ENCODE data around the gene MUL1. TPM values are rescaled to one million over a fixed set of nuclear protein-coding genes. Genes with fewer than 3 reads are reported as not detected.
A peak's percentile ranks its signal among the peaks of the same experiment; 100 is the strongest.

MUL1 gene
- total RNA-seq, 5 donors from 2014 or later (not counting 1 experiment from before 2014, with no cell fraction given) = 18.0 to 21.4 (median 20.8) TPM

DNA sequence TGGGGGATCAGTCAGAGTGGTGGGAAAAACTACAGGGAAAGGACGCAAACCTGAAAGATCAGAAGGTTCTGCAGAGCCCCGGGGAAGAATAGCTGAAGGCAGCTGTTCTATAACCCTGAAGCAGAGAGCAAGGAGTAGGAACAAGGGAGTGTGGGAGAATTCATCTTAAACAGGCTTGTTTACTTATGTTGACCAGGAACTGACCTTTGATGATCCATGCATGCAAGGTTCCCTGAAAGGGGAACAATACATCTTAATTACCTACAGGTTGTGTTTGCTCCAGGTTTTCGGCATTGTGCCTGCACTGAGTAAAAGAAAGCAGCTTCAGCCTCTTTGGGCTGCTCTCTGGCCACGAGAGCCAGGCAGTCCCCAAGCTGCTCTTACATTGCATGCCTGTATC is 25.7 kb upstream of the MUL1 start:
- Histone ChIP-seq H3K9me3 (no peaks in the 10 kb centered on the region), H3K4me1 (ENCODE audit: control insufficient read depth in 1 of 2, extremely low read depth in 1 of 2, insufficient read depth in 2 of 2, low read length in 2 of 2) (no peaks in the 10 kb centered on the region), H3K27ac (ENCODE audit: low read length) (no peak overlapping the region), H3K4me3 (ENCODE audit: control insufficient read depth in 1 of 2, extremely low read depth in 1 of 2, low read length in 1 of 2) (no peak overlapping the region), H3K36me3 (ENCODE audit: control insufficient read depth in 2 of 2, extremely low read depth in 1 of 2, insufficient read depth in 1 of 2, low read length in 1 of 2) (no peaks in the 10 kb centered on the region), H3K27me3 (replicated peaks in 1 of 2; ENCODE audit: control insufficient read depth in 2 of 2, extremely low read depth in 1 of 2, insufficient read depth in 2 of 2, low read length in 1 of 2) (peaks cover 5 to 45% of the 10 kb centered on the region in 2 experiments)
- H3K27me3 Mint-ChIP-seq = peaks cover 60 to 62% of the 10 kb centered on the region in 2 donors
- no peaks in the 10 kb centered on the region for H3K4me1 Mint-ChIP-seq
- ChIA-PET POLR2A (no interaction called here), CTCF (no interaction called here)
- no peak overlapping the region for H3K27ac Mint-ChIP-seq
- H3K36me3 Mint-ChIP-seq = no peaks in the 10 kb centered on the region
- WGBS (ENCODE audit: insufficient coverage) = 70% methylated on average over 4 of the region's 4 CpGs
- H3K4me3 Mint-ChIP-seq = no peak overlapping the region
- no peaks in the 10 kb centered on the region for H3K9me3 Mint-ChIP-seq
- no peak for ATAC-seq (replicated peaks in 1 of 4)
- DNase-seq = no peak

DNA sequence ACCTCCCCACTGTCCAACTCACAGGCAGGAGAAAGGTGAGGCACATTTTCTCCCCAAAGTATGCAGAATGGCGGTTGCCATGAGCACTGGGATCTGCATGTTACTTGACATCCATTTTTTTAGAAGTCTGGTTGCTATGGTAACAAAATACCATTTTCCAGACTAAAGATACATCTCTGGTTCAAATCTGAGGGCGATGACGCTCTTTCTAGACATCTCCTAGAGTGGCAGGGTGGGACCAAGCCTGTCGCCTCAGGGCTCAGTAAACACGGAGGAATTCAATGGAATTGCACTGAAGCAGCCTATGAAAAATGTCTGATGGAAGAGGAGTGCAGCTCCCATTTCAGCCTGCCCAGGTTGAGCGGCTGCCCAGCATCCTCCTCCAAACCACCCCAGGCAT is 22.9 kb upstream of the MUL1 start:
- ATAC-seq (replicated peaks in 1 of 4) (no peak), DNase-seq (no peak)
- peaks cover 3 to 40% of the 10 kb centered on the region in 2 experiments for H3K27me3 ChIP-seq (replicated peaks in 1 of 2; ENCODE audit: control insufficient read depth in 2 of 2, extremely low read depth in 1 of 2, insufficient read depth in 2 of 2, low read length in 1 of 2)
- 100% methylated on average over 1 of the region's 6 CpGs for WGBS (ENCODE audit: insufficient coverage)
- ChIA-PET POLR2A (no interaction called here), CTCF (no interaction called here)
- no peaks in the 10 kb centered on the region for H3K36me3 ChIP-seq (ENCODE audit: control insufficient read depth in 2 of 2, extremely low read depth in 1 of 2, insufficient read depth in 1 of 2, low read length in 1 of 2)
- H3K4me3 Mint-ChIP-seq = no peak overlapping the region
- H3K4me1 Mint-ChIP-seq = no peaks in the 10 kb centered on the region
- H3K27ac Mint-ChIP-seq = no peak overlapping the region
- no peaks in the 10 kb centered on the region for H3K4me1 ChIP-seq (ENCODE audit: control insufficient read depth in 1 of 2, extremely low read depth in 1 of 2, insufficient read depth in 2 of 2, low read length in 2 of 2)
- H3K4me3 ChIP-seq (ENCODE audit: control insufficient read depth in 1 of 2, extremely low read depth in 1 of 2, low read length in 1 of 2) = no peak overlapping the region
- peaks cover 65 to 68% of the 10 kb centered on the region in 2 donors for H3K27me3 Mint-ChIP-seq
- no peaks in the 10 kb centered on the region for H3K9me3 ChIP-seq
- no peaks in the 10 kb centered on the region for H3K9me3 Mint-ChIP-seq
- H3K36me3 Mint-ChIP-seq = no peaks in the 10 kb centered on the region
- H3K27ac ChIP-seq (ENCODE audit: low read length) = no peak overlapping the region

DNA sequence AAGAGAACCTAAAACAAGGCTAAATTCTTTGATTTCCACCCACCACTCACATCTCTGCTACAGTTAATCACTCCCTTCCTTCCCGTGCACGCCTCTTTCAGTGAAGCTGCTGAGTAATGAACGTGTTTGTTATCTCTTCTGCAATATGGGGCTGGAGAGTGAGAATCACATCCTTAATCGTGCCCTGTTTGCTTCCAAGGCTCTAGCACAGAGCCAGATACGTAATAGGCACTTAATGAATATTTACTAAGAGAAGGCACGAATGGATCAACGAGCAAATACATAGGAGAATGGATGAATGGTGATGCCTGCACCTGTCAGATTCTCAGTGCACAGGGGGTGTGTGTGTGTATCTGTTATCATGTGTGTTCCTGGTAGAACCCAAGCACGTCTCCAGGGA is 22.4 kb upstream of the MUL1 start:
- H3K4me3 Mint-ChIP-seq = no peak overlapping the region
- H3K4me3 ChIP-seq (ENCODE audit: control insufficient read depth in 1 of 2, extremely low read depth in 1 of 2, low read length in 1 of 2) = no peak overlapping the region
- no peaks in the 10 kb centered on the region for H3K36me3 Mint-ChIP-seq
- no peak for ATAC-seq (replicated peaks in 1 of 4)
- H3K36me3 ChIP-seq (ENCODE audit: control insufficient read depth in 2 of 2, extremely low read depth in 1 of 2, insufficient read depth in 1 of 2, low read length in 1 of 2) = no peaks in the 10 kb centered on the region
- H3K27me3 Mint-ChIP-seq = peaks cover 59 to 63% of the 10 kb centered on the region in 2 donors
- ChIA-PET CTCF (no interaction called here), POLR2A (no interaction called here)
- WGBS (ENCODE audit: insufficient coverage) = 0% methylated on average over 2 of the region's 8 CpGs
- no peaks in the 10 kb centered on the region for H3K9me3 ChIP-seq
- DNase-seq = no peak
- no peaks in the 10 kb centered on the region for H3K9me3 Mint-ChIP-seq
- H3K4me1 Mint-ChIP-seq = no peaks in the 10 kb centered on the region
- H3K27ac Mint-ChIP-seq = no peak overlapping the region
- no peaks in the 10 kb centered on the region for H3K4me1 ChIP-seq (ENCODE audit: control insufficient read depth in 1 of 2, extremely low read depth in 1 of 2, insufficient read depth in 2 of 2, low read length in 2 of 2)
- no peak overlapping the region for H3K27ac ChIP-seq (ENCODE audit: low read length)
- peaks cover 3 to 35% of the 10 kb centered on the region in 2 experiments for H3K27me3 ChIP-seq (replicated peaks in 1 of 2; ENCODE audit: control insufficient read depth in 2 of 2, extremely low read depth in 1 of 2, insufficient read depth in 2 of 2, low read length in 1 of 2)

DNA sequence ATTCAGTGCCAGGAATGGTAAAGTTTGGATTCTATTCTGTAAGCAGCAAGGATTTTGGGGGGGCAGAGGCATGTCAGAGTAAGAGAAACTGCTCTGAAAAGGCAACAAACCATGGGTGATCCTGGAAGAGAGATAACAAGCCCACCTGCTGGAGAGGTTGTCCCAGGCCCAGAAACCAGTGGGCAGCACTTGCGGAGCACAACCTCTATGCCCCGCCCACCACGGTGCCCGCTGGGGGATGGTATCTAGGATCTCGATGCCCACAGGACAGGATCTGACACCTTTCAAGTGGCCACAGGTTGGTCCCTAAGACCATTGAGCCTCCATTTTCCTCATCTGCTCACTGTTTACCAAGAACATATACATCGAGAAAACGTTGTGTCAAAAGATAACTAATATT is 20.3 kb upstream of the MUL1 start:
- Histone ChIP-seq H3K4me1 (ENCODE audit: control insufficient read depth in 1 of 2, extremely low read depth in 1 of 2, insufficient read depth in 2 of 2, low read length in 2 of 2) (no peaks in the 10 kb centered on the region), H3K4me3 (ENCODE audit: control insufficient read depth in 1 of 2, extremely low read depth in 1 of 2, low read length in 1 of 2) (no peak overlapping the region), H3K36me3 (ENCODE audit: control insufficient read depth in 2 of 2, extremely low read depth in 1 of 2, insufficient read depth in 1 of 2, low read length in 1 of 2) (no peaks in the 10 kb centered on the region), H3K27ac (ENCODE audit: low read length) (no peak overlapping the region), H3K27me3 (replicated peaks in 1 of 2; ENCODE audit: control insufficient read depth in 2 of 2, extremely low read depth in 1 of 2, insufficient read depth in 2 of 2, low read length in 1 of 2) (peaks cover 5 to 22% of the 10 kb centered on the region in 2 experiments), H3K9me3 (no peaks in the 10 kb centered on the region)
- Mint-ChIP-seq H3K27ac (no peak overlapping the region), H3K36me3 (no peaks in the 10 kb centered on the region), H3K4me1 (no peaks in the 10 kb centered on the region), H3K27me3 (peaks cover 45 to 51% of the 10 kb centered on the region in 2 donors), H3K4me3 (no peak overlapping the region), H3K9me3 (no peaks in the 10 kb centered on the region)
- DNase-seq (no peak), ATAC-seq (replicated peaks in 1 of 4) (no peak)
- ChIA-PET POLR2A (no interaction called here), CTCF (interaction anchor here in 1 of 2 donors (0.7 kb wide), 1 partner anchor 24 kb away, joined by 3 read pairs; the partner anchor contains the start of gene FAM43B)
- WGBS (ENCODE audit: insufficient coverage) = 79% methylated on average over 6 of the region's 7 CpGs

- Mint-ChIP-seq H3K36me3 (no peaks in the 10 kb centered on the region), H3K27me3 (peaks cover 41 to 49% of the 10 kb centered on the region in 2 donors), H3K4me1 (peaks cover 0 to 3% (median 0%) of the 10 kb centered on the region in 3 donors), H3K4me3 (no peak overlapping the region), H3K27ac (no peak overlapping the region), H3K9me3 (no peaks in the 10 kb centered on the region)
- DNase-seq (no peak), ATAC-seq (replicated peaks in 1 of 4) (no peak)
- H3K27me3 ChIP-seq (replicated peaks in 1 of 2; ENCODE audit: control insufficient read depth in 2 of 2, extremely low read depth in 1 of 2, insufficient read depth in 2 of 2, low read length in 1 of 2) = peaks cover 5 to 18% of the 10 kb centered on the region in 2 experiments
- WGBS (ENCODE audit: insufficient coverage) = 79% methylated on average over 5 of the region's 6 CpGs
- no peaks in the 10 kb centered on the region for H3K9me3 ChIP-seq
- POLR2A ChIA-PET = no interaction called here
- CTCF ChIA-PET = no interaction called here
- no peaks in the 10 kb centered on the region for H3K36me3 ChIP-seq (ENCODE audit: control insufficient read depth in 2 of 2, extremely low read depth in 1 of 2, insufficient read depth in 1 of 2, low read length in 1 of 2)
- H3K27ac ChIP-seq (ENCODE audit: low read length) = no peak overlapping the region
- no peak overlapping the region for H3K4me3 ChIP-seq (ENCODE audit: control insufficient read depth in 1 of 2, extremely low read depth in 1 of 2, low read length in 1 of 2)
- H3K4me1 ChIP-seq (ENCODE audit: control insufficient read depth in 1 of 2, extremely low read depth in 1 of 2, insufficient read depth in 2 of 2, low read length in 2 of 2) = peaks cover 0 to 4% of the 10 kb centered on the region in 2 experiments
Measured at GRCh38 chr1:20526267-20526666, 18.3 kb upstream of the MUL1 start.

DNA sequence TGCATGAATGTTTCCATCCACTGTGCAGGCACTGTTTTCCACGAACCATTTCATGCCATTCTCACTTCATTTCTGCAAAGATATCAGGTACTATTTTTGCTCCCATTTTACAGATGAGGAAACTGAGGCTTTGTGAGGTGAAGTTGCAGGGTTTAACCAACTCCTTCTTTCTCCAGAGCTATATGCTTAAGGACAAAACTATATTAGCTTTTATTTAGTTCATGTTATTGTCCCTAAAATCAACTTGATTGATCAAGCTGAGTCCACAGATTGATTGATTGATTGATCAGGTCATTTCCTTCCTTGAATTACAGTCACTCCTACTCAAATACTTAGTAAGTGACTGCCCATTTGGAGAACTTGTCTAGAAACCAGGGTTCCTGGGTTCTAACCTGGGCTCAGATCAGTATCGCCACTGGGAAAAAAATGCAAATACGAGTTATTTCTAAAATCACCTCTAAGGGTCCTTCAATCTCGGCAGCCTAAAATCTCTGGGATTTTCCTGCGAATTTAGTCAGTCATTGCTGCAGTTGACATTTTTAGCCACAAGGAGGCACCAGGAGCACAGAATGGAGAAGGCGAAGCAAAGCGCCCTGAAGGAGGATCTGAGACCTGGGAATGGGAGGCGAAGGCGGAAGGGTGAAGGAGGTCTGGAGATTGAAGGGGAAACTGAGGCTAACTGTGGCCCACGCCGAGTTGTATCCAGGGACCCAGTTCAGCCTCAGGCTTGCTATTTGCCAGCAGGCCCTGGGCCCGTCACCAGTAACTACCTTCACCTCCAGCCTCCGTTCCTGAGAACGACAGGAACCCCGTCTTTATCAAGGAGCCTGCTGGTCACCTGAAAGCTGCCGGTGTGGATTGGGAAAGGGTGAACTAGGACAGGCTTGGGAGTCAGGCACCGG is 14.3 kb upstream of the MUL1 start:
- Histone ChIP-seq H3K4me1 (ENCODE audit: control insufficient read depth in 1 of 2, extremely low read depth in 1 of 2, insufficient read depth in 2 of 2, low read length in 2 of 2) (peaks cover 0 to 4% of the 10 kb centered on the region in 2 experiments), H3K27me3 (replicated peaks in 1 of 2; ENCODE audit: control insufficient read depth in 2 of 2, extremely low read depth in 1 of 2, insufficient read depth in 2 of 2, low read length in 1 of 2) (peaks cover 4 to 9% of the 10 kb centered on the region in 2 experiments), H3K27ac (ENCODE audit: low read length) (no peak overlapping the region), H3K36me3 (ENCODE audit: control insufficient read depth in 2 of 2, extremely low read depth in 1 of 2, insufficient read depth in 1 of 2, low read length in 1 of 2) (no peaks in the 10 kb centered on the region), H3K9me3 (no peaks in the 10 kb centered on the region), H3K4me3 (ENCODE audit: control insufficient read depth in 1 of 2, extremely low read depth in 1 of 2, low read length in 1 of 2) (no peak overlapping the region)
- Mint-ChIP-seq H3K36me3 (no peaks in the 10 kb centered on the region), H3K27ac (no peak overlapping the region), H3K27me3 (peaks cover 22 to 26% of the 10 kb centered on the region in 2 donors), H3K9me3 (no peaks in the 10 kb centered on the region), H3K4me1 (peaks cover 0 to 3% (median 0%) of the 10 kb centered on the region in 3 donors), H3K4me3 (no peak overlapping the region)
- POLR2A ChIA-PET = interaction anchor here in 1 of 2 donors (0.7 kb wide), 1 partner anchor 1123 kb away, joined by 9 read pairs; no protein-coding TSS in a partner anchor
- 16% methylated on average over 7 of the region's 17 CpGs for WGBS (ENCODE audit: insufficient coverage)
- CTCF ChIA-PET = interaction anchor here (0.6 to 0.7 kb wide), 3 partner anchors 10 to 1982 kb away, joined by 3 to 6 read pairs (median 5); no protein-coding TSS in a partner anchor
- peak; percentile 6 to 77 (median 49) for DNase-seq
- ATAC-seq (replicated peaks in 1 of 4) = peak in 3 of 4 experiments; percentile 47 to 66 (median 56)
